Mesenchymal stem cell (in vitro differentiated cells and primary cell): ENCODE data around the gene PLXNB3.

Source experiments
- DNase-seq: peaks from one replicate; pipeline ENCODE4 v3.0.0-alpha.2; 2013
- H2AFZ ChIP-seq: one replicate; pipeline ENCODE4 v1.6.1; 2013; ENCODE audit warnings: low read depth, mild to moderate bottlenecking, control low read depth, inconsistent platforms, low read length, moderate library complexity
- H2AK5ac ChIP-seq: 2 replicates; pipeline ENCODE4 v1.6.1; 2013; ENCODE audit warnings: low read length, moderate library complexity, mild to moderate bottlenecking, inconsistent platforms; ENCODE audit not compliant: severe bottlenecking
- H2BK120ac ChIP-seq: one replicate; pipeline ENCODE4 v1.6.1; 2013; ENCODE audit warnings: low read depth, mild to moderate bottlenecking, inconsistent platforms, low read length, moderate library complexity
- H2BK12ac ChIP-seq, 2 experiments: one replicate each; pipeline ENCODE4 v1.6.1; 2013; ENCODE audit warnings: inconsistent platforms in 2 of 2, low read length in 2 of 2, mild to moderate bottlenecking in 2 of 2, moderate library complexity in 2 of 2, control low read depth in 1 of 2
- H2BK15ac ChIP-seq: one replicate; pipeline ENCODE4 v1.6.1; 2013; ENCODE audit warnings: mild to moderate bottlenecking, low read depth, inconsistent platforms; ENCODE audit not compliant: poor library complexity, severe bottlenecking
- H2BK5ac ChIP-seq: 2 replicates; pipeline ENCODE4 v1.6.1; 2013; ENCODE audit warnings: low read depth, mild to moderate bottlenecking, low read length, control low read depth, inconsistent platforms; ENCODE audit not compliant: poor library complexity, severe bottlenecking
- H3K14ac ChIP-seq, 2 experiments: one replicate each; pipeline ENCODE4 v1.6.1; 2013; ENCODE audit warnings: inconsistent platforms in 2 of 2, low read length in 2 of 2, control low read depth in 1 of 2, mild to moderate bottlenecking in 1 of 2, moderate library complexity in 1 of 2
- H3K18ac ChIP-seq, 2 experiments: one replicate each; pipeline ENCODE4 v1.6.1; 2013; ENCODE audit warnings: inconsistent platforms in 2 of 2, low read length in 2 of 2, control low read depth in 1 of 2, low read depth in 1 of 2, mild to moderate bottlenecking in 1 of 2
- H3K23ac ChIP-seq, 2 experiments: one replicate each; pipeline ENCODE4 v1.6.1; 2013; ENCODE audit warnings: inconsistent platforms in 2 of 2, low read length in 2 of 2, mild to moderate bottlenecking in 2 of 2, moderate library complexity in 2 of 2, control low read depth in 1 of 2
- H3K27ac ChIP-seq: 2 replicates; pipeline ENCODE4 v1.5.1; 2013; ENCODE audit warnings: mild to moderate bottlenecking, moderate library complexity, low read length, control low read depth, inconsistent platforms; ENCODE audit not compliant: poor library complexity, severe bottlenecking
- H3K27me3 ChIP-seq, 2 experiments: 2 replicates each; pipeline versions ENCODE4 v1.6.1 to v1.7.0; 2013; ENCODE audit warnings: low read length in 2 of 2, mild to moderate bottlenecking in 2 of 2, moderate library complexity in 2 of 2, control low read depth in 1 of 2, inconsistent platforms in 1 of 2; ENCODE audit not compliant: control insufficient read depth in 1 of 2, insufficient read depth in 1 of 2
- H3K36me3 ChIP-seq, 2 experiments: 2 replicates each; pipeline versions ENCODE4 v1.6.1 to v1.7.0; 2013; ENCODE audit warnings: low read length in 2 of 2, control low read depth in 1 of 2, inconsistent platforms in 1 of 2, low read depth in 1 of 2, mild to moderate bottlenecking in 1 of 2; ENCODE audit not compliant: insufficient read depth in 2 of 2, control insufficient read depth in 1 of 2
- H3K4ac ChIP-seq, 2 experiments: one replicate each; pipeline ENCODE4 v1.6.1; 2013; ENCODE audit warnings: inconsistent platforms in 2 of 2, low read length in 2 of 2, mild to moderate bottlenecking in 2 of 2, moderate library complexity in 2 of 2, control low read depth in 1 of 2, low read depth in 1 of 2
- H3K4me1 ChIP-seq: 2 replicates; pipeline ENCODE4 v1.6.1; 2013; ENCODE audit warnings: low read depth, low read length, control low read depth; ENCODE audit not compliant: control insufficient read depth, insufficient read depth
- H3K4me2 ChIP-seq: 2 replicates; pipeline ENCODE4 v1.6.1; 2013; ENCODE audit warnings: low read length, mild to moderate bottlenecking, inconsistent platforms; ENCODE audit not compliant: poor library complexity, severe bottlenecking
- H3K4me3 ChIP-seq, 2 experiments: 2 replicates each; pipeline versions ENCODE4 v1.5.1 to v1.7.0; 2013; ENCODE audit warnings: low read length in 2 of 2, mild to moderate bottlenecking in 2 of 2, control low read depth in 1 of 2, low read depth in 1 of 2; ENCODE audit not compliant: insufficient read depth in 1 of 2
- H3K79me1 ChIP-seq: replicated peaks from 2 replicates; pipeline ENCODE4 v1.6.1; 2013; ENCODE audit warnings: mild to moderate bottlenecking, control low read depth, low read length, inconsistent platforms; ENCODE audit not compliant: poor library complexity, severe bottlenecking
- H3K9ac ChIP-seq: 2 replicates; pipeline ENCODE4 v1.7.0; 2013; ENCODE audit warnings: mild to moderate bottlenecking, low read length, moderate library complexity
- H3K9me3 ChIP-seq: 2 replicates; pipeline ENCODE4 v1.7.0; 2013; ENCODE audit warnings: mild to moderate bottlenecking, low read length; ENCODE audit not compliant: control insufficient read depth
- H4K8ac ChIP-seq: one replicate; pipeline ENCODE4 v1.6.1; 2013; ENCODE audit warnings: inconsistent platforms, mild to moderate bottlenecking, low read length, moderate library complexity
- H4K91ac ChIP-seq: one replicate; pipeline ENCODE4 v1.6.1; 2013; ENCODE audit warnings: mild to moderate bottlenecking, low read length, inconsistent platforms
- WGBS: methylation state at CpG from one replicate; pipeline ENCODE4 v1.1.7; 2013; ENCODE audit warnings: mixed read lengths; 5-methylcytosine and 5-hydroxymethylcytosine counted together

The PLXNB3 gene

GRCh38 chrX:153724252-153725038, 39.6 kb upstream of the PLXNB3 start, which contains the start of the genes ABCD1 and BCAP31:
Gene ABCD1, plus strand, starts transcription at chrX:153724856. Its CDS starts 411 bp downstream, at chrX:153725267.
Gene BCAP31, minus strand, starts transcription at chrX:153724387. Its CDS starts 1,143 bp downstream, at chrX:153723244.
- Histone ChIP-seq H3K9ac (peak within 1 kb of the TSS; percentile 89), H2BK12ac (peak within 1 kb of the TSS; percentile 85 to 89)

GRCh38 chrX:153725039-153725831, 38.8 kb upstream of the PLXNB3 start:
- DNase-seq, result no peak
- WGBS, result 84% methylated on average over 51 of the region's 55 CpGs
- H3K4me2 ChIP-seq, result peak overlapping the region; percentile 66
- H3K9me3 ChIP-seq, result no peaks in the 10 kb centered on the region
- peak overlapping the region in 1 of 2 experiments; percentile 87 for H3K14ac ChIP-seq
- peak overlapping the region; percentile 84 for H2AK5ac ChIP-seq
- peak overlapping the region; percentile 74 for H3K9ac ChIP-seq
- peaks cover 13% of the 10 kb centered on the region in 2 experiments for H3K36me3 ChIP-seq
- no peak overlapping the region for H2BK5ac ChIP-seq
- H4K8ac ChIP-seq, result peak overlapping the region; percentile 87
- no peak overlapping the region for H3K23ac ChIP-seq
- H3K4me1 ChIP-seq, result peaks cover 36% of the 10 kb centered on the region
- peak overlapping the region; percentile 49 for H3K27ac ChIP-seq
- peaks cover 4% of the 10 kb centered on the region for H3K79me1 ChIP-seq
- H2AFZ ChIP-seq, result no peak overlapping the region
- H3K18ac ChIP-seq, result peak overlapping the region; percentile 62 to 95
- H3K4ac ChIP-seq, result peak overlapping the region; percentile 84 to 94
- H2BK12ac ChIP-seq, result peak overlapping the region; percentile 85 to 89
- peak overlapping the region; percentile 97 for H4K91ac ChIP-seq
- peak overlapping the region; percentile 15 for H2BK120ac ChIP-seq
- peak overlapping the region; percentile 44 to 65 for H3K4me3 ChIP-seq
- peak overlapping the region; percentile 93 for H2BK15ac ChIP-seq
- peaks cover 0 to 4% of the 10 kb centered on the region in 2 experiments for H3K27me3 ChIP-seq

More at GRCh38 chrX:153724252-153725038, 39.6 kb upstream of the PLXNB3 start, which contains the start of the genes ABCD1 and BCAP31:
- peak within 1 kb of the TSS; percentile 97 for H4K91ac ChIP-seq
- H3K4me2 ChIP-seq, result peak within 1 kb of the TSS; percentile 66
- under 1% methylated on average over 23 of the region's 88 CpGs for WGBS
- peak within 1 kb of the TSS; percentile 84 to 94 for H3K4ac ChIP-seq
- H3K79me1 ChIP-seq, result peaks cover 4% of the 10 kb centered on the region
- peaks cover 0 to 4% of the 10 kb centered on the region in 2 experiments for H3K27me3 ChIP-seq
- peak; percentile 89 for DNase-seq
- H2BK5ac ChIP-seq, result no peak within 1 kb of the TSS
- peak within 1 kb of the TSS; percentile 66 to 81 for H3K4me3 ChIP-seq
- H3K36me3 ChIP-seq, result peaks cover 15 to 19% of the 10 kb centered on the region in 2 experiments
- peak within 1 kb of the TSS; percentile 87 for H4K8ac ChIP-seq
- H3K23ac ChIP-seq, result no peak within 1 kb of the TSS
- peaks cover 36% of the 10 kb centered on the region for H3K4me1 ChIP-seq
- H3K27ac ChIP-seq, result peak within 1 kb of the TSS; percentile 82
- H2AFZ ChIP-seq, result no peak within 1 kb of the TSS
- peak within 1 kb of the TSS; percentile 93 for H2BK15ac ChIP-seq
- H2BK120ac ChIP-seq, result peak within 1 kb of the TSS; percentile 34
- peak within 1 kb of the TSS in 1 of 2 experiments; percentile 87 for H3K14ac ChIP-seq
- peak within 1 kb of the TSS; percentile 62 to 95 for H3K18ac ChIP-seq
- H2AK5ac ChIP-seq, result peak within 1 kb of the TSS; percentile 84
- H3K9me3 ChIP-seq, result no peaks in the 10 kb centered on the region

- Histone ChIP-seq H3K4me2 (no peak overlapping the region), H3K4ac (peak overlapping the region; percentile 82 to 94), H3K9me3 (peaks cover 4% of the 10 kb centered on the region), H2BK5ac (peak overlapping the region; percentile 86), H4K91ac (peak overlapping the region; percentile 97), H3K4me3 (peak overlapping the region in 1 of 2 experiments; percentile 29), H3K23ac (peak overlapping the region; percentile 34 to 59), H4K8ac (peak overlapping the region; percentile 92), H3K27ac (peak overlapping the region; percentile 83), H2AK5ac (peak overlapping the region; percentile 84), H3K79me1 (peaks cover 4% of the 10 kb centered on the region), H3K36me3 (peaks cover 7 to 8% of the 10 kb centered on the region in 2 experiments), H3K14ac (peak overlapping the region in 1 of 2 experiments; percentile 87), H3K4me1 (peaks cover 36% of the 10 kb centered on the region), H3K27me3 (no peaks in the 10 kb centered on the region), H3K18ac (peak overlapping the region; percentile 62 to 95), H2BK15ac (peak overlapping the region; percentile 93), H2AFZ (no peak overlapping the region), H2BK12ac (peak overlapping the region; percentile 70 to 89), H2BK120ac (peak overlapping the region; percentile 85), H3K9ac (no peak overlapping the region)
- WGBS, result 85% methylated on average over 12 of the region's 35 CpGs
- no peak for DNase-seq
Observed at GRCh38 chrX:153725832-153726285, 38.2 kb upstream of the PLXNB3 start.
